Measurements from ENCODE around the gene DIS3L.
"Not testable (repeated sequence)": the region's sequence is repeated elsewhere in the genome, so short reads cannot be mapped to it uniquely, and the experiment has no call there.

DIS3L gene

GRCh38 chr15:66293419-66294156, at the start of gene DIS3L:
Gene DIS3L, plus strand, starts transcription at chr15:66293568. Its CDS starts 29 bp downstream, at chr15:66293597.
- DNase-seq = peak; percentile 55

- DNase-seq = not testable (repeated sequence)
Measured at GRCh38 chr15:66245832-66246231, 47.5 kb upstream of the DIS3L start.

GRCh38 chr15:66246937-66247336, 46.4 kb upstream of the DIS3L start:
- DNase-seq = no peak

- no peak for DNase-seq
Measured at GRCh38 chr15:66249605-66250174, 43.7 kb upstream of the DIS3L start.

GRCh38 chr15:66251065-66251789, 42.1 kb upstream of the DIS3L start:
- DNase-seq = no peak

GRCh38 chr15:66251790-66252684, 41.3 kb upstream of the DIS3L start:
- DNase-seq = peak; percentile 31

- DNase-seq = no peak
Measured at GRCh38 chr15:66252685-66253417, 40.5 kb upstream of the DIS3L start.

GRCh38 chr15:66253418-66254088, 39.8 kb upstream of the DIS3L start, which contains the start of gene MEGF11:
Gene MEGF11, minus strand, starts transcription at chr15:66253750. Its CDS starts 125,347 bp downstream, at chr15:66128403.
- DNase-seq = no peak

- no peak for DNase-seq
Measured at GRCh38 chr15:66254089-66254950, 39.0 kb upstream of the DIS3L start.

GRCh38 chr15:66254951-66255676, 38.3 kb upstream of the DIS3L start:
- no peak for DNase-seq

- DNase-seq = no peak
Measured at GRCh38 chr15:66256692-66257091, 36.7 kb upstream of the DIS3L start.

- no peak for DNase-seq
Measured at GRCh38 chr15:66261056-66261455, 32.3 kb upstream of the DIS3L start.

GRCh38 chr15:66262837-66263236, 30.5 kb upstream of the DIS3L start:
- not testable (repeated sequence) for DNase-seq

- no peak for DNase-seq
Measured at GRCh38 chr15:66264859-66265513, 28.4 kb upstream of the DIS3L start.

- no peak for DNase-seq
Measured at GRCh38 chr15:66269326-66270090, 23.9 kb upstream of the DIS3L start.

GRCh38 chr15:66270932-66271331, 22.4 kb upstream of the DIS3L start:
- no peak for DNase-seq

- no peak for DNase-seq
Measured at GRCh38 chr15:66275352-66275751, 18.0 kb upstream of the DIS3L start.

GRCh38 chr15:66276546-66276945, 16.8 kb upstream of the DIS3L start:
- DNase-seq = no peak

Measured in activated gamma-delta T cell treated with Interleukin-2 at 50 U/mL for 16 hours (primary cell).